Measurements from ENCODE around the gene PPP1CA.

GRCh38 chr11:67349928-67350465, 51.7 kb downstream of the PPP1CA start:
- no peak for TF ChIP-seq CTCF (IDR thresholded peaks at IDR 0.05; ENCODE audit: insufficient read depth, low read depth, low read length)
- TF ChIP-seq EZH2 (IDR thresholded peaks at IDR 0.05; ENCODE audit: insufficient read depth, low read length) = no peak
